MCF 10A (cell line): ENCODE measurements around the gene RNASE3. TPM values are rescaled to one million over a fixed set of nuclear protein-coding genes. Genes with fewer than 3 reads are reported as not detected.
"Not testable (repeated sequence)": the region's sequence is repeated elsewhere in the genome, so short reads cannot be mapped to it uniquely, and the experiment has no call there.

ENCODE experiments used
- Bru-seq: library from RNA; stranded (reverse); fragments of 400-500 nt; gene quantifications from one replicate; lab custom pipeline; 2021; lab: Mats Ljungman, UMichigan
- BruChase-seq, 2 experiments: library from RNA; stranded (reverse); fragments of 400-500 nt; gene quantifications; one replicate each; lab custom pipeline; 2021; lab: Mats Ljungman, UMichigan
- BruUV-seq: library from RNA; stranded (reverse); fragments of 400-500 nt; replicated peaks from 2 replicates; lab custom pipeline; 2021; lab: Mats Ljungman, UMichigan
- CTCF ChIA-PET: fragments of 300-600 bp; sonication (Branson Sonifier 250); formaldehyde crosslinking; extraction: SDS; loops from one replicate; lab custom pipeline; 2021; ENCODE audit warnings: antibody characterized with exemption, inconsistent platforms; lab: Yijun Ruan, JAX
- POLR2A ChIA-PET: fragments of 300-600, 350-650 bp; sonication (Branson Sonifier 250); formaldehyde crosslinking; extraction: SDS; loops from one replicate; lab custom pipeline; 2020; ENCODE audit warnings: antibody characterized with exemption, inconsistent platforms; lab: Yijun Ruan, JAX
- DNase-seq: peaks from one replicate; pipeline ENCODE4 v3.0.0-alpha.2; 2018; ENCODE audit not compliant: unreplicated experiment
- H3K27ac Mint-ChIP-seq: one replicate; pipeline ENCODE4 v1.8.0; 2022; ENCODE audit warnings: mild to moderate bottlenecking, low read depth, mixed read lengths; ENCODE audit not compliant: unreplicated experiment
- H3K27me3 Mint-ChIP-seq: one replicate; pipeline ENCODE4 v1.8.0; 2022; ENCODE audit warnings: mixed read lengths; ENCODE audit not compliant: insufficient read depth, unreplicated experiment
- H3K36me3 Mint-ChIP-seq: one replicate; pipeline ENCODE4 v1.8.0; 2022; ENCODE audit warnings: mild to moderate bottlenecking, moderate library complexity, mixed read lengths; ENCODE audit not compliant: insufficient read depth, unreplicated experiment
- H3K4me1 Mint-ChIP-seq: one replicate; pipeline ENCODE4 v1.8.0; 2022; ENCODE audit warnings: mixed read lengths; ENCODE audit not compliant: insufficient read depth, unreplicated experiment
- H3K4me3 Mint-ChIP-seq: one replicate; pipeline ENCODE4 v1.8.0; 2022; ENCODE audit warnings: mild to moderate bottlenecking, moderate library complexity, mixed read lengths; ENCODE audit not compliant: unreplicated experiment
- H3K9me3 Mint-ChIP-seq: one replicate; pipeline ENCODE4 v1.8.0; 2022; ENCODE audit warnings: mixed read lengths; ENCODE audit not compliant: unreplicated experiment
- intact Hi-C: fragments of 100-400 bp; cut with micrococcal nuclease; formaldehyde crosslinking; loops from 2 replicates; pipeline ENCODE4 v1.14.1; 2022
- long read RNA-seq: library from polyadenylated mRNA; stranded (forward); transcript quantifications from one replicate; pipeline ENCODE4 v2.0.0, GENCODE V29; 2022
- total RNA-seq: library from RNA; stranded (reverse); gene quantifications from 2 replicates; pipeline ENCODE4 v1.2.3, GENCODE V29; 2022
- TF ChIP-seq, protein P1 (sequence below): fragments of 200-600 bp; IDR thresholded peaks from one replicate; pipeline ENCODE4 v1.8.0; 2022; ENCODE audit warnings: antibody characterized with exemption, mild to moderate bottlenecking; ENCODE audit not compliant: unreplicated experiment

RNASE3 gene
- total RNA-seq = not detected in 2 replicates
- not detected for Bru-seq, nascent RNA
- not detected for BruChase-seq, experiment 1, labeled RNA remaining after a 6-hour chase
- not detected for BruChase-seq, experiment 2, labeled RNA remaining after a 2-hour chase
- long read RNA-seq = 0 reads

DNA sequence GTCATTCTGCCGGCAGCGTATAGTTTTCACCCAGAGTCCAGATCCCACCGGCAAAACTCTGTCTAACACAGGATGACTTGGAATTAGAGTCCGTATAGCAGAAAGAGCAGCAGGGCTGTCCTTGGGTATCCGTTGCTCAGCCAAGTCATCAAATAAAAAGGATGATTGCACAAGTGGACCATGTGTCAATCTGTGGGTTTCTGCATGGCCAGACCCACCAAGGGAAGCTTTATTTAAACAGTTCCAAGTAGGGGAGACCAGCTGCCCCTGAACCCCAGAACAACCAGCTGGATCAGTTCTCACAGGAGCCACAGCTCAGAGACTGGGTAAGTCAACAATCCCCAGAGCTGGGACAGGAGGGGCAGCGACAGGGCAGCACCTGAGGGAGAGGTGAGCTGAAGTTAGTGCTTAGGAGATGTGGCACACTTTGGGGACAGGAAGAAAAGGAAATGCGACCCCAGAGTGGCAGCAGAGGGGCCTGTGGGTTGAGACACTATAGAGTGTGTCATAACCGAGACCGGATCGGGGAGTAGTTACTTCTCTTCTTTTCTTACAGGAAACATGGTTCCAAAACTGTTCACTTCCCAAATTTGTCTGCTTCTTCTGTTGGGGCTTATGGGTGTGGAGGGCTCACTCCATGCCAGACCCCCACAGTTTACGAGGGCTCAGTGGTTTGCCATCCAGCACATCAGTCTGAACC lies at the start of gene RNASE3:
TSS of gene RNASE3 (plus strand) at position 260 of the 700 bp plus-strand sequence. CDS start at position 562, 302 bp downstream.
- intact Hi-C loops, H3K27ac Mint-ChIP-seq, H3K36me3 Mint-ChIP-seq, BruUV-seq, DNase-seq, H3K4me1 Mint-ChIP-seq, H3K4me3 Mint-ChIP-seq, H3K9me3 Mint-ChIP-seq: not testable (repeated sequence)
- POLR2A ChIA-PET = interaction anchor here (0.7 kb wide), 1 partner anchor 12 kb away, joined by 3 read pairs; no protein-coding TSS in a partner anchor
- CTCF ChIA-PET = interaction anchor here (0.5 kb wide), 1 partner anchor 115 kb away, joined by 5 read pairs; no protein-coding TSS in a partner anchor
- peaks cover 89% of the 10 kb centered on the region for H3K27me3 Mint-ChIP-seq

DNA sequence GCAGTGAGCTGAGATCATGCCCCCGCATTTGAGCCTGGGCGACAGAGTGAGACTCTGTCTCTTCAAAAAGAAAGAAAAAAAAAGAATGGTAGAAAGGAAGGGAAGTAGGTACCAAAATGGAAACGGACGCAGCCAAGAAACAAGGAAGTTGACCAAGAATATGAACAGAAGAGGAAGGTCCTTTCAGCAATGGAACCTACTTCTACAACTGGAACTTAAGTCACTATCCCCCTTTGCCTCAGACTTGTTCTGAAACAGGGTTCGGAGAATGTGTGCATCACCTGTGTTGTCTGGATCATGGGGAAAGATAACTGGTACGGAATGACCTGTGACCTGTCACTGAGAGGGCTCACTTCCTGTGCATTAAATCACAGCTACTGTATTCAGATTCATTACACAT lies 44.6 kb upstream of the RNASE3 start:
- no TSS peak for BruUV-seq

DNA sequence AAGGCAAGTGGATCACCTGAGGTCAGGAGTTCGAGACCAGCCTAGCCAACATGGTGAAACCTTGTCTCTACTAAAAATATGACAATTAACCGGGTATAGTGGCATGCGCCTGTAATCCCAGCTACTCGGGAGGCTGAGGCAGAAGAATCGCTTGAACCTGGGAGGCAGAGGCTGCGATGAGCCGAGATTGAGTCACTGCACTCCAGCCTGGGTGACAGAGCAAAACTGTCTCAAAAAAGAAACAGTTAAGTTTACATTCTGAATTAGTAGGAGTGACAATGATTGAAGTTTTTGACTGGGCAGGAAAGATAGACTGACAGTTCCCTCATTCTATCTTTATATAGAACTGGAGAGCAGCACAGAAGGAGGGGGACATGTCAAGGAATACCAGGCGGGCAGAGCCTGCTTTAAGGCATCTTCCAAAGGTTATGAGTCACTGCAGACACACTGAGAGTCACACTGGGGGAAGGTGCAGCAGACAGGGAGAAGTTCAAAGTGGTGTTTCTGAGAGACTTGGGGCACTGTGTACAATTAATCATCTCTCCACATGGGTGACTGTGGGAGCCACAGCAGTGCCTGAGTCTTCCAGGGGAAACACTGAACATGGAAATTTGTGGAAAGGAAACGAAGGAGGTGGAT lies 42.8 kb upstream of the RNASE3 start:
- Mint-ChIP-seq H3K36me3 (no peaks in the 10 kb centered on the region), H3K27ac (peak overlapping the region; percentile 16), H3K9me3 (no peaks in the 10 kb centered on the region), H3K4me1 (peaks cover 13% of the 10 kb centered on the region), H3K27me3 (peaks cover 48% of the 10 kb centered on the region), H3K4me3 (no peak overlapping the region)
- intact Hi-C loops = no loop called here
- POLR2A ChIA-PET = interaction anchor here (0.9 kb wide), 1 partner anchor 138 kb away, joined by 3 read pairs; no protein-coding TSS in a partner anchor
- CTCF ChIA-PET = interaction anchor here (0.6 to 3.1 kb wide), 12 partner anchors 10 to 219 kb away, joined by 3 to 25 read pairs (median 4); no protein-coding TSS in a partner anchor
- DNase-seq = peak; percentile 47
- TF ChIP-seq, protein P1, sequence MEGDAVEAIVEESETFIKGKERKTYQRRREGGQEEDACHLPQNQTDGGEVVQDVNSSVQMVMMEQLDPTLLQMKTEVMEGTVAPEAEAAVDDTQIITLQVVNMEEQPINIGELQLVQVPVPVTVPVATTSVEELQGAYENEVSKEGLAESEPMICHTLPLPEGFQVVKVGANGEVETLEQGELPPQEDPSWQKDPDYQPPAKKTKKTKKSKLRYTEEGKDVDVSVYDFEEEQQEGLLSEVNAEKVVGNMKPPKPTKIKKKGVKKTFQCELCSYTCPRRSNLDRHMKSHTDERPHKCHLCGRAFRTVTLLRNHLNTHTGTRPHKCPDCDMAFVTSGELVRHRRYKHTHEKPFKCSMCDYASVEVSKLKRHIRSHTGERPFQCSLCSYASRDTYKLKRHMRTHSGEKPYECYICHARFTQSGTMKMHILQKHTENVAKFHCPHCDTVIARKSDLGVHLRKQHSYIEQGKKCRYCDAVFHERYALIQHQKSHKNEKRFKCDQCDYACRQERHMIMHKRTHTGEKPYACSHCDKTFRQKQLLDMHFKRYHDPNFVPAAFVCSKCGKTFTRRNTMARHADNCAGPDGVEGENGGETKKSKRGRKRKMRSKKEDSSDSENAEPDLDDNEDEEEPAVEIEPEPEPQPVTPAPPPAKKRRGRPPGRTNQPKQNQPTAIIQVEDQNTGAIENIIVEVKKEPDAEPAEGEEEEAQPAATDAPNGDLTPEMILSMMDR = no peak
- BruUV-seq = no TSS peak

More for the DNA sequence above, 44.6 kb upstream of the RNASE3 start:
- no peak overlapping the region for H3K27ac Mint-ChIP-seq
- intact Hi-C loops = no loop called here
- no peak overlapping the region for H3K4me3 Mint-ChIP-seq
- ChIA-PET POLR2A (no interaction called here), CTCF (interaction anchor here (0.7 to 1.3 kb wide), 5 partner anchors 9 to 315 kb away, joined by 3 to 4 read pairs (median 3); no protein-coding TSS in a partner anchor)
- H3K27me3 Mint-ChIP-seq = peaks cover 36% of the 10 kb centered on the region
- no peaks in the 10 kb centered on the region for H3K9me3 Mint-ChIP-seq
- DNase-seq = no peak
- peaks cover 8% of the 10 kb centered on the region for H3K4me1 Mint-ChIP-seq
- H3K36me3 Mint-ChIP-seq = no peaks in the 10 kb centered on the region
- TF ChIP-seq, protein P1 = no peak

DNA sequence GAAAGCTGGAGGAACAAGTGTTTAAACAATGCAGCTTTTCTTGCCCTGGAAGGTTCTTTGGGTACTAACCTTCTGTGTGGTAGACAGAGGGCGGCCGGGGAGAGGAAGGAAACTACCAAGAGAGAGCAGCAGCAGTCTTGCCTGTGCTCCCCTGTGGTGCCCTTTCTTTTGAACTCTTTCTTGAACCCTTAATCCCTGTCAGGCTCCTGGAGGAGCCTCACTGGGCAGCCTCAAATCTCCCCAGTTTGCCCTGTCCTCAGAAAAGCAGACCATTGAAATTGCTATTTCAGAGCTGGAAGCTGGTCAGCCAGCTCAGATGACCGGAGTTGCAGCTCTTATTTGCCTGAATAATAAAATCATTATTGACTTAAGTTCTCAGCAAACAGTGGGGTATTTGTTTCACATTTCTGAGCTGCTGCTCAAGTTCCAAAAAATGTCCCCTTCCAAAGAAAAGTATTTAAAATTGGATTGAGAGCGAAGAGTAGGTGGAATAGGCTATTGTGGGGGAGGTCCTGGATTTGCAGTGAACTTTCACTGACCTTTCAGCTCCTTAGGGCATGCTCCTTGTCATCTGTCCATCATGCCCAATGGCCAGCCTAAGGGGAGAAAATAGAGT lies 42.1 kb upstream of the RNASE3 start:
- intact Hi-C loops = no loop called here
- peaks cover 48% of the 10 kb centered on the region for H3K27me3 Mint-ChIP-seq
- no TSS peak for BruUV-seq
- ChIA-PET POLR2A (interaction anchor here (0.9 kb wide), 1 partner anchor 137 kb away, joined by 3 read pairs; no protein-coding TSS in a partner anchor), CTCF (interaction anchor here (0.6 to 3.1 kb wide), 10 partner anchors 9 to 192 kb away, joined by 3 to 25 read pairs (median 5); no protein-coding TSS in a partner anchor)
- no peaks in the 10 kb centered on the region for H3K36me3 Mint-ChIP-seq
- TF ChIP-seq, protein P1 = no peak
- H3K27ac Mint-ChIP-seq = peak overlapping the region; percentile 16
- no peak for DNase-seq
- H3K9me3 Mint-ChIP-seq = no peaks in the 10 kb centered on the region
- no peak overlapping the region for H3K4me3 Mint-ChIP-seq
- H3K4me1 Mint-ChIP-seq = peaks cover 13% of the 10 kb centered on the region
